GM13977 (cell line): ENCODE data around the gene DELE1.

Source experiments
- DNase-seq: peaks from one replicate; pipeline ENCODE4 v3.0.0; 2012; ENCODE audit warnings: low spot score
- in situ Hi-C: fragments of 300-500 bp; cut with MboI; formaldehyde crosslinking; loops from one replicate; pipeline ENCODE4 v1.12.0; 2022; ENCODE audit warnings: low sequenced_read_pairs, low pct_unique_long_range_greater_than_20kb, mixed read lengths, inconsistent platforms; ENCODE audit not compliant: unreplicated experiment
- TF ChIP-seq, protein P1 (sequence below): IDR thresholded peaks from 2 replicates; pipeline ENCODE4 v1.5.1; 2012; ENCODE audit warnings: mild to moderate bottlenecking, control low read depth; ENCODE audit not compliant: insufficient read depth; ENCODE audit errors: extremely low read depth, missing control alignments

Gene DELE1

DNA sequence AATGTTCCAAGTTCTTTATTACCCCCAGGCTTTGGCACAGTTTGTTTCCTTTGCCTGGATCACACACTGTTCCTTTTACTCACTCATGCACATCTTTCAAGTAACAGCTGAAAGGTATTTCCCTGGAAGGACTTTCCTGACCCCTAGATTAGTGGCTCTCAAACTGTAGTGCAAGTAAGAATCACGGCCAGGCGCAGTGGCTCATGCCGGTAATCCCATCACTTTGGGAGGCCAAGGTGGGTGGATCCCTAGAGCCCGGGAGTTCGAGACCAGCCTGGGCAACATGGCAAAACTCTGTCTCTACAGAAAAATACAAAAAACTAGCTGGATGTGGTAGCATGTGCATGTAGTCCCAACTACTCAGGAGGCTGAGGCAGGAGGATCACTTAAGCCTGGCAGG, 19.1 kb upstream of the DELE1 start:
- no peak for DNase-seq
- TF ChIP-seq, protein P1, sequence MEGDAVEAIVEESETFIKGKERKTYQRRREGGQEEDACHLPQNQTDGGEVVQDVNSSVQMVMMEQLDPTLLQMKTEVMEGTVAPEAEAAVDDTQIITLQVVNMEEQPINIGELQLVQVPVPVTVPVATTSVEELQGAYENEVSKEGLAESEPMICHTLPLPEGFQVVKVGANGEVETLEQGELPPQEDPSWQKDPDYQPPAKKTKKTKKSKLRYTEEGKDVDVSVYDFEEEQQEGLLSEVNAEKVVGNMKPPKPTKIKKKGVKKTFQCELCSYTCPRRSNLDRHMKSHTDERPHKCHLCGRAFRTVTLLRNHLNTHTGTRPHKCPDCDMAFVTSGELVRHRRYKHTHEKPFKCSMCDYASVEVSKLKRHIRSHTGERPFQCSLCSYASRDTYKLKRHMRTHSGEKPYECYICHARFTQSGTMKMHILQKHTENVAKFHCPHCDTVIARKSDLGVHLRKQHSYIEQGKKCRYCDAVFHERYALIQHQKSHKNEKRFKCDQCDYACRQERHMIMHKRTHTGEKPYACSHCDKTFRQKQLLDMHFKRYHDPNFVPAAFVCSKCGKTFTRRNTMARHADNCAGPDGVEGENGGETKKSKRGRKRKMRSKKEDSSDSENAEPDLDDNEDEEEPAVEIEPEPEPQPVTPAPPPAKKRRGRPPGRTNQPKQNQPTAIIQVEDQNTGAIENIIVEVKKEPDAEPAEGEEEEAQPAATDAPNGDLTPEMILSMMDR = no peak
- in situ Hi-C loops = no loop called here

DNA sequence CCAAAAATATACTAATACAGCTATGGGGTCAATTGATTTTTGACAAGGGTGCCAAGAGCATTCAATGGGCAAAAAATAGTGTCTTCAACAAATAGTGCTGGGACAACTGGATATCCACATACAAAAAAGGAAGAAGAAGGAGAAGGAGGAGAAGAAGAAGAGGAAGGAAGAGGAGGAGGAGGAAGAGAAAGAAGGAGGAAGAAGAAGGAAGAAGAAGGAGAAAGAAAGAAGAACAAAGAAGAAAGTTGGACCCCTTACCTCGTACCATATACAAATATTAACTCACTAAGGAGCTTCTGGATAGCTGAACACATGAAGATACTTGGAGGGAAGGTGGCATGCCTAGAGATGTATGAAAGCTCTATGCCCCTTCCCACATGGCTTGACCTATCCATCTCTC, 17.2 kb upstream of the DELE1 start:
- DNase-seq = no peak
- TF ChIP-seq, protein P1 = no peak
- in situ Hi-C loops = no loop called here

DNA sequence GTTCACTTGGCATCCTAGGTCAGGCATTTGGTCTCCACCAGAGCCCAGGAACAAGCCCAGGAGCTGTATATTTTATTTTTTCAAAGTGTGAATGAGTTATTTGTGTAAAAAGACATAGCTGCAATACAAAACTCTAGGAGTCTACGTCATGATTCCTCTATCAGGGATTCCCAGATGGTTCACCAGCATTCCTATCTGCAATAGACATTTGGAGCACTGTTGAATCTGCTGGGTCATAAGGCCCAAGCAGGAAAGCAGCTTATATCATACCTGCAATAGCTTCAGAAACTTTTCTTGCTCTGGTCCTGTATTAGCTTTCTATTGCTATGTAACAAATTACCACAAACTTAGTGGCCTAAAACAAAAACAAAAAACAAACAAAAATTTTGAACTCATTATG, 16.7 kb upstream of the DELE1 start:
- TF ChIP-seq, protein P1 = no peak
- no peak for DNase-seq
- in situ Hi-C loops = no loop called here

DNA sequence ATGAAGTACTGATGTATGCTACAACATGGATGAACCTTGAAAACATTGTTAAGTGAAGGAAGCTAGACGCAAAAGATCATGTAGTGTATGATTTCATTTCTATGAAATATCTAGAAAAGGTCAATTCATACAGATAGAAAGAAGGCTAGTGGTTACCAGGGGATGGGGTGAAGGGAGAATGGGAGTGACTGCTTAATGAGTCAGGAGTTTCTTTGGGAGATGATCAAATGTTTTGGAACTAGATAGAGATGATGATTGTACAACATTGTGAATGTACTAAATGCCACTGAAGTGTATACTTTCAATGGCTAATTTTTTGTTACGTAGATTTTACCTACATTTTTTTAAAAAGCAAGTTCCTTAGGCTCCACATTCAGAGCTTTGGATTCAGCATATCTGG, 14.9 kb upstream of the DELE1 start:
- TF ChIP-seq, protein P1 = no peak
- in situ Hi-C loops = no loop called here
- no peak for DNase-seq

DNA sequence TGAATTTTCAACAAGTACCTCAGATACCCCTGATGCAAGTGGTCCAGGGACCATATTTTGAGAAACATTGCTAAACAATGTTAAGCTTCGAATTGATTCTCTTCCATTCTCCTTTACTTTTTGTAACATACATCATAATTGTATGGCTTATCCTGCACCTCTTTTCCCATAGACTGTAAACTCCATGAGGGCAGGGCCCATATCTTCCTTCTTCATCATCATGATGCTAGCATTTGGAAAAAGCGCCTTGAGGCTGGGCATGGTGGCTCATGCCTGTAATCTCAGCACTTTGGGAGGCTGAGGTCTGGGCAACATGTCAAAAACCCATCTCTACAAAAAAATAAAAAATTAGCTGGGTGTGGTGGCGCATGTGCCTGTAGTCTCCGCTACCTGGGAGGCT, 14.5 kb upstream of the DELE1 start:
- in situ Hi-C loops = no loop called here
- DNase-seq = no peak
- TF ChIP-seq, protein P1 = no peak

DNA sequence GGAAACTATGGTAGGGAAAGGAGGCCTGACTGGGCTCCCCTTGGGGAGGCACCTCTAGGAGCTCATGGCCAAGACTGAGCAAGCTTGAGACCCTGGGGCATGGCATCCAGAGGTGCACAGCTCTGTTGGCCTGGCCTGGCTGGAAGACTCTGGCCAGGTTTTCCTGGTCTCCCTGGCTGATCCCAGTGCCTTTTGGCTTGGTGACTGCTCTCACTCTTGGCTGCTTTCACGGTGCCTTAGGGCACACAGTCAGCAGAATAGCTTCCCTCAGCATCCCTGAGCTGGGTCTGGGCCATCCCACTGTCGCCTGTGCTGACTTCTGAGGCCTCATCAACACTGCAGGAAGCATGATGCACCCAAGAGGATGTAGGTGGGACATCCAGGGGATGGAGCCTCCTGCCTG, 13.4 kb upstream of the DELE1 start:
- TF ChIP-seq, protein P1 = no peak
- DNase-seq = no peak
- in situ Hi-C loops = no loop called here
